K562 (cell line): ENCODE results near the gene NECAB3. TPM values are rescaled to one million over a fixed set of nuclear protein-coding genes. Genes with fewer than 3 reads are reported as not detected.

Source experiments
- ARID4B ChIP-seq: sonication (generic); formaldehyde crosslinking; IDR thresholded peaks from 2 replicates; pipeline ENCODE4 v1.8.0; 2022; ENCODE audit warnings: mild to moderate bottlenecking, missing genetic modification reagents
- CCNT2 ChIP-seq: IDR thresholded peaks from 2 replicates; pipeline ENCODE4 v1.6.1; 2011; ENCODE audit warnings: borderline replicate concordance, low read depth, mild to moderate bottlenecking, moderate library complexity, mixed read lengths, low read length; ENCODE audit not compliant: insufficient read length; ENCODE audit errors: extremely low read depth
- ESRRA ChIP-seq: fragments of 450-650 bp; IDR thresholded peaks from 2 replicates; pipeline ENCODE4 v1.6.1; 2014; ENCODE audit warnings: low read depth, mild to moderate bottlenecking, moderate library complexity, borderline replicate concordance
- FOXP4 ChIP-seq: sonication (generic); formaldehyde crosslinking; IDR thresholded peaks from 2 replicates; pipeline ENCODE4 v1.8.0; 2022; ENCODE audit warnings: mild to moderate bottlenecking, missing genetic modification reagents, borderline replicate concordance
- MTF1 ChIP-seq: fragments of 250-450 bp; sonication (Bioruptor Pico); IDR thresholded peaks from 2 replicates; pipeline ENCODE4 v1.9.0; 2021; ENCODE audit warnings: moderate library complexity, mild to moderate bottlenecking, inconsistent platforms, borderline replicate concordance
- RBFOX2 ChIP-seq: fragments of 200-400 bp; formaldehyde crosslinking; IDR thresholded peaks from 2 replicates; pipeline ENCODE4 v1.6.1; 2017; ENCODE audit warnings: low read depth, mild to moderate bottlenecking, low read length, moderate library complexity
- SMAD4 ChIP-seq: fragments of 250-450 bp; sonication (Bioruptor Pico); conservative IDR thresholded peaks from 2 replicates; pipeline ENCODE4 v1.8.0; 2021; ENCODE audit warnings: inconsistent platforms, mild to moderate bottlenecking, moderate library complexity
- SPI1 ChIP-seq: IDR thresholded peaks from 2 replicates; pipeline ENCODE4 v1.6.1; 2011; ENCODE audit warnings: low read depth, low read length, control low read depth, borderline replicate concordance
- TCF15 ChIP-seq: fragments of 250-450 bp; sonication (Bioruptor Pico); IDR thresholded peaks from 2 replicates; pipeline ENCODE4 v1.8.0; 2022; ENCODE audit warnings: moderate library complexity, mild to moderate bottlenecking, inconsistent platforms
- ZBTB11 ChIP-seq, 3 experiments: fragments of 200-800 bp in 1 of 3; fragments of 250-450 bp in 1 of 3; fragments of 450-650 bp in 1 of 3; sonication (Bioruptor Pico) in 1 of 3; sonication (Bioruptor generic) in 1 of 3; formaldehyde crosslinking in 1 of 3; IDR thresholded peaks; 2 replicates each; pipeline versions ENCODE4 v1.6.1 to v1.8.0; 2016 to 2022; ENCODE audit warnings: mild to moderate bottlenecking in 2 of 3, missing genetic modification characterization in 2 of 3, missing compliant biosample characterization in 1 of 3, moderate library complexity in 1 of 3
- ZNF740 ChIP-seq, 3 experiments: fragments of 200-800 bp in 1 of 3; sonication (Bioruptor generic) in 1 of 3; sonication (generic) in 1 of 3; formaldehyde crosslinking in 1 of 3; IDR thresholded peaks; 2 replicates each; pipeline versions ENCODE4 v1.6.1 to v1.8.0; 2016 to 2022; ENCODE audit warnings: mild to moderate bottlenecking in 2 of 3, missing compliant biosample characterization in 2 of 3, missing genetic modification characterization in 2 of 3, missing genetic modification reagents in 1 of 3
- polyA plus RNA-seq, 8 experiments: library from polyadenylated mRNA; depleted of rRNA in 4 of 8; stranded (reverse) in 5 of 8; unstranded in 3 of 8; fragments of >200 nt; fragmentation: Nextera tagmentation in 2 of 8; fragmentation: Illumina TruSeq in 1 of 8; extraction: Ambion mirVana in 2 of 8; extraction: Trizol in 1 of 8; gene quantifications; 2 replicates each; pipeline versions ENCODE4 v1.2.1 to v1.2.3, GENCODE V29; 2011 to 2014; ENCODE audit warnings: inconsistent platforms in 1 of 8, missing spikeins in 1 of 8
- total RNA-seq, 7 experiments: library from RNA; depleted of rRNA in 6 of 7; stranded (reverse); fragments of >200 nt in 6 of 7; fragmentation: Illumina TruSeq in 2 of 7; extraction: Trizol in 2 of 7; gene quantifications; 2 replicates each; pipeline versions ENCODE4 v1.2.1 to v1.2.3, GENCODE V29; 2011 to 2021; ENCODE audit warnings: low replicate concordance in 1 of 7

Gene NECAB3
- total and polyA plus RNA-seq, 9 of the 15 experiments (the other 6 are each of a cell fraction or from before 2014, with no cell fraction given): 0.94 to 63.3 (median 31.5) TPM

GRCh38 chr20:33685328-33686099, 11.3 kb upstream of the NECAB3 start (continued):
- TF ChIP-seq ZBTB11 (CRISPR knock-in tag; IDR thresholded peaks at IDR 0.05) (peak in 1 of 3 experiments; percentile 88; a peak in 2 of 6 replicates), MTF1 (CRISPR knock-in tag) (no peak), ESRRA (peak; percentile 56; the same call in 1 of the 2 replicates), CCNT2 (peak; percentile 41), ARID4B (peak; percentile 20; the same call in 1 of the 2 replicates), TCF15 (no peak), RBFOX2 (peak; percentile 71), ZNF740 (CRISPR knock-in tag; IDR thresholded peaks at IDR 0.05) (0 out of 2 replicates have a peak, but pooled peaks have one; percentile 27), ZNF740 (tag; IDR thresholded peaks at IDR 0.05) (no peak), SMAD4 (CRISPR knock-in tag) (peak; percentile 58; the same call in 1 of the 2 replicates), SPI1 (peak; percentile 14; the same call in 1 of the 2 replicates), FOXP4 (0 out of 2 replicates have a peak, but pooled peaks have one; percentile 46)
